ENCODE data around the gene ERP44. TPM values are rescaled to one million over a fixed set of nuclear protein-coding genes. Genes with fewer than 3 reads are reported as not detected.

Gene ERP44
- total RNA-seq, 1 experiment from 2014 or later, result 19.5 TPM

DNA sequence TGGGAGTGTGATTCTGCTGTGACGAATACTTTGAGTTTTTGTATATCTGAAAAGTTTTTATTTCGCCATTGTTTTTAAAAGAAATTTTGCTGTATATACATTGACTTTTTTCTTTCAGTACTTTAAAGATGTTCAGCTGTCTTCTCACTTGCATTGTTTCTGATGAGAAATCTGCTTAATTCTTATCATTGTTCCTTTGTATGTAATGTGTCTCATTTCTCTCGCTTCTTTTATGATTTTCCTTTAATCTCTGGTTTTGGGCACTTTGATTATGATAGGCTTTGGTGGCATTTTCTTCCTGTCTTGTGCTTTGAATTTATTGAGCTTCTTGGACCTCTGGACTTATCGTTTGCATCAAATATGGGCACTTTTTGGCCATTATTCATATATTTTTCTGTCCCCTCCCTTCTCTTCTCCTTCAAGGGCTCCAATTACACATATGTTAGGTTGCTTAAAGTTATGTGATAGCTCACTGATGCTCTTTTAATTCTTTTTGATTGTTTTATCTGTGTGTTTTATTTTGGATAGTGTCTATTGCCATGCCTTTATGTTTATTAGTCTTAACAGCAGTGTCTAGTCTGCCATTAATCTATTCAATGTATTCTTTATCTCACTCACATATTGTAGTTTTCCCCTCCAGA, 161.7 kb downstream of the ERP44 start:
- H3K9me2 ChIP-seq (ENCODE audit: insufficient read depth), result no peaks in the 10 kb centered on the region
- H3K9me3 ChIP-seq (ENCODE audit: insufficient read depth, low read depth), result no peaks in the 10 kb centered on the region
- H3K79me2 ChIP-seq (ENCODE audit: low read depth), result no peaks in the 10 kb centered on the region
- H3F3A ChIP-seq (ENCODE audit: insufficient read depth, low read depth), result no peaks in the 10 kb centered on the region
- ChIA-PET CTCF (no interaction called here), POLR2A (ENCODE audit: unreplicated experiment) (no interaction called here)
- DNase-seq, result no peak
- H3K4me1 ChIP-seq (replicated peaks; ENCODE audit: insufficient read depth), result no peaks in the 10 kb centered on the region
- no peak overlapping the region for H3K4me2 ChIP-seq
- H4K20me1 ChIP-seq (ENCODE audit: insufficient read depth), result no peaks in the 10 kb centered on the region; the same call in 1 of the 2 replicates
- H2AFZ ChIP-seq, result no peak overlapping the region
- no peak overlapping the region for H3K4me3 ChIP-seq
- intact Hi-C loops (cut with micrococcal nuclease; ENCODE audit: unreplicated experiment), result no loop called here
- no TSS peak for BruUV-seq (replicated peaks)
- no peak overlapping the region for H3K27ac ChIP-seq
- no peaks in the 10 kb centered on the region for H3K27me3 ChIP-seq (ENCODE audit: insufficient read depth, low read depth)
- no peaks in the 10 kb centered on the region for H3K36me3 ChIP-seq (ENCODE audit: low read depth)
- TF ChIP-seq EZH2 (IDR thresholded peaks at IDR 0.05; ENCODE audit: low read depth), result no peak
- TF ChIP-seq, protein P1, sequence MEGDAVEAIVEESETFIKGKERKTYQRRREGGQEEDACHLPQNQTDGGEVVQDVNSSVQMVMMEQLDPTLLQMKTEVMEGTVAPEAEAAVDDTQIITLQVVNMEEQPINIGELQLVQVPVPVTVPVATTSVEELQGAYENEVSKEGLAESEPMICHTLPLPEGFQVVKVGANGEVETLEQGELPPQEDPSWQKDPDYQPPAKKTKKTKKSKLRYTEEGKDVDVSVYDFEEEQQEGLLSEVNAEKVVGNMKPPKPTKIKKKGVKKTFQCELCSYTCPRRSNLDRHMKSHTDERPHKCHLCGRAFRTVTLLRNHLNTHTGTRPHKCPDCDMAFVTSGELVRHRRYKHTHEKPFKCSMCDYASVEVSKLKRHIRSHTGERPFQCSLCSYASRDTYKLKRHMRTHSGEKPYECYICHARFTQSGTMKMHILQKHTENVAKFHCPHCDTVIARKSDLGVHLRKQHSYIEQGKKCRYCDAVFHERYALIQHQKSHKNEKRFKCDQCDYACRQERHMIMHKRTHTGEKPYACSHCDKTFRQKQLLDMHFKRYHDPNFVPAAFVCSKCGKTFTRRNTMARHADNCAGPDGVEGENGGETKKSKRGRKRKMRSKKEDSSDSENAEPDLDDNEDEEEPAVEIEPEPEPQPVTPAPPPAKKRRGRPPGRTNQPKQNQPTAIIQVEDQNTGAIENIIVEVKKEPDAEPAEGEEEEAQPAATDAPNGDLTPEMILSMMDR (conservative IDR thresholded peaks at IDR 0.05), result no peak

- H4K20me1 ChIP-seq (ENCODE audit: insufficient read depth), result no peaks in the 10 kb centered on the region
- H2AFZ ChIP-seq, result no peak overlapping the region
- 0 out of 2 replicates have a peak, but pooled peaks cover 6% of the 10 kb centered on the region for H3K36me3 ChIP-seq (ENCODE audit: low read depth)
- TF ChIP-seq, protein P1 (conservative IDR thresholded peaks at IDR 0.05), result no peak
- TF ChIP-seq EZH2 (IDR thresholded peaks at IDR 0.05; ENCODE audit: low read depth), result no peak
- CTCF ChIA-PET, result interaction anchor here (0.6 kb wide), 1 partner anchor 624 kb away, joined by 3 read pairs; no protein-coding TSS in a partner anchor
- no peaks in the 10 kb centered on the region for H3K9me2 ChIP-seq (ENCODE audit: insufficient read depth)
- no peak overlapping the region for H3K4me2 ChIP-seq
- no peaks in the 10 kb centered on the region for H3K27me3 ChIP-seq (ENCODE audit: insufficient read depth, low read depth)
- no peak overlapping the region for H3K27ac ChIP-seq
- H3K79me2 ChIP-seq (ENCODE audit: low read depth), result no peaks in the 10 kb centered on the region
- H3K4me3 ChIP-seq, result no peak overlapping the region
- no peaks in the 10 kb centered on the region for H3K9me3 ChIP-seq (ENCODE audit: insufficient read depth, low read depth)
- POLR2A ChIA-PET (ENCODE audit: unreplicated experiment), result interaction anchor here (0.6 to 0.7 kb wide), 2 partner anchors 25 to 524 kb away, joined by 4 to 20 read pairs; no protein-coding TSS in a partner anchor
- BruUV-seq (replicated peaks), result no TSS peak
- DNase-seq, result no peak
- intact Hi-C loops (cut with micrococcal nuclease; ENCODE audit: unreplicated experiment), result no loop called here
- H3F3A ChIP-seq (ENCODE audit: insufficient read depth, low read depth), result no peaks in the 10 kb centered on the region
- no peaks in the 10 kb centered on the region for H3K4me1 ChIP-seq (replicated peaks; ENCODE audit: insufficient read depth)
These were observed 167.5 kb downstream of the ERP44 start for GRCh38 chr9:99931155-99931840.

DNA sequence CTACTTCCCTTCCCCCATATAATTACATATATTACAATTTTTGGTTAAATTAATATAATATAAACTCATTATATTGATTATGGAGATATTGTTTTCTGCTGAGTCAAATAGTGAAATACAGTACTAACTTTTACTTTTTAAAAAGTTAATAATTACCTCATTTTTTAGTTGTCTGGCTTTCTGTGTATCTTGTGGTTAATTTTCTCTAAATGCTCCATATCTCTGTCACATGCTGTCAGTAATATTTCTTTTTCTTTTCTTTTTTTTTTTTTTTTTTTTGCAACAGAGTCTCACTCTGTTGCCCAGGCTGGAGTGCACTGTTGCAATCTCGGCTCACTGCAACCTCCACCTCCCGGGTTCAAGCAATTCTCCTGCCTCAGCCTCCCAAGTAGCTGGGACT, 169.1 kb downstream of the ERP44 start:
- no peaks in the 10 kb centered on the region for H3K27me3 ChIP-seq (ENCODE audit: insufficient read depth, low read depth)
- H3K4me3 ChIP-seq, result no peak overlapping the region
- H3K9me2 ChIP-seq (ENCODE audit: insufficient read depth), result no peaks in the 10 kb centered on the region
- peaks cover 8% of the 10 kb centered on the region; the same call in 1 of the 2 replicates for H3K9me3 ChIP-seq (ENCODE audit: insufficient read depth, low read depth)
- H3F3A ChIP-seq (ENCODE audit: insufficient read depth, low read depth), result no peaks in the 10 kb centered on the region
- no peaks in the 10 kb centered on the region; the same call in 1 of the 2 replicates for H4K20me1 ChIP-seq (ENCODE audit: insufficient read depth)
- TF ChIP-seq EZH2 (IDR thresholded peaks at IDR 0.05; ENCODE audit: low read depth), result no peak
- TF ChIP-seq, protein P1 (conservative IDR thresholded peaks at IDR 0.05), result no peak
- no peaks in the 10 kb centered on the region for H3K4me1 ChIP-seq (replicated peaks; ENCODE audit: insufficient read depth)
- intact Hi-C loops (cut with micrococcal nuclease; ENCODE audit: unreplicated experiment), result no loop called here
- POLR2A ChIA-PET (ENCODE audit: unreplicated experiment), result no interaction called here
- CTCF ChIA-PET, result interaction anchor here (0.6 kb wide), 1 partner anchor 477 kb away, joined by 10 read pairs; no protein-coding TSS in a partner anchor
- H2AFZ ChIP-seq, result no peak overlapping the region
- DNase-seq, result no peak
- no peak overlapping the region for H3K4me2 ChIP-seq
- H3K36me3 ChIP-seq (ENCODE audit: low read depth), result peaks cover 6% of the 10 kb centered on the region; the same call in 1 of the 2 replicates
- no TSS peak for BruUV-seq (replicated peaks)
- no peak overlapping the region for H3K27ac ChIP-seq
- no peaks in the 10 kb centered on the region for H3K79me2 ChIP-seq (ENCODE audit: low read depth)

Other genes starting within 250 kb of the ERP44 start
- gene STX17, start 192.3 kb downstream of the ERP44 start, total RNA-seq (2021), result 46.3 and 47.8 TPM in 2 replicates
- gene INVS, start 243 bp upstream of the ERP44 start, total RNA-seq (2021), result 20.1 and 24.0 TPM in 2 replicates

Data from PC-9 (cell line).